GM15510 (cell line): Measurements from ENCODE around the gene DPP8.

Experiments used
- POLR2A ChIP-seq: IDR thresholded peaks from 3 replicates; pipeline ENCODE4 v1.6.1; 2011; ENCODE audit warnings: borderline replicate concordance; ENCODE audit not compliant: insufficient read length; ENCODE audit errors: extremely low read depth

The DPP8 gene

GRCh38 chr15:65468229-65468909 lies 49.1 kb downstream of the DPP8 start:
- TF ChIP-seq POLR2A: no peak

DNA sequence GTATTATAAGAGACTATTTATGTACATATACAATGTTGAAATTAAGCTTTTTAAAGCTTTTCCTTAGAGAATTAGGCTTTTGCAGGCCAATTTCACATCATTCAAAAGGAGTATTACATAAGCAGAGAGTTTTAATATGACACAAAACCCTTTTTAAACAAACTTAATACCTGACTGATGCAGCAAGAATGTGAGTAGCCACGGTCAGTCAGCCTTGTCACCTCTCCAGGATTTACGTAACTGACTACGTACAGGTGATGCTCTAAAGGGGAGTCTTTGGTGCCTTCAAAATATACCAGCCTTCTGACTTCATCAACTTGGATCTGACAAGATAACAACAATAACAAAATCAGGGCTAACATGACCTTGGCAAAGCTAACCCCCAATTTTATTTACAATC lies 50.6 kb downstream of the DPP8 start:
- no peak for TF ChIP-seq POLR2A

DNA sequence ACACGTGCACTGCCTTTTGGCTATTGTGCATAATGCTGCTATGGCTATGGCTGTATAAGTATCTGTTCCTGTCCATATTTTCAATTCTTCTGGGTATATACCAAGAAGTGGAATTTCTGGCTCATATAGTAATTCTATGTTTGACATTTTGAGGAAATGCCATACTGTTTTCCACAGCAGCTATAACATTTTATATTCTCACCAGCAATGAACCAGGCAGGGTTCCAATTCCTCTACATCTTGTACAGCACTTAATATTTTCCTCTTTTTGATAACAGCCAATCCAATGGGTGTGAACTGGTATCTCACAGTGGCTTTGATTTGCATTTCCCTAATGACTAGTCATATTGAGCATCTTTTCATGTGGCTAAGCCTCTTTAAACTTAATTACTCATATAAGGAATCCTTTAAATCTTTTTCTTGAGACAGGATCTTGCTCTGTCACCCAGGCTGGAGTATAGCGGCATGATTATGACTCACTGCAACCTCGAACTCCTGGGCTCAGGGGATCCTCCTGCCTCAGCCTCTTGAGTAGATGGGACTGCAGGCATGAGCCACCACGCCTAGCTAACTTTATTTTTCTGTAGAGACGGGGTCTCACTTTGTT lies 56.6 kb downstream of the DPP8 start:
- no peak for TF ChIP-seq POLR2A

DNA sequence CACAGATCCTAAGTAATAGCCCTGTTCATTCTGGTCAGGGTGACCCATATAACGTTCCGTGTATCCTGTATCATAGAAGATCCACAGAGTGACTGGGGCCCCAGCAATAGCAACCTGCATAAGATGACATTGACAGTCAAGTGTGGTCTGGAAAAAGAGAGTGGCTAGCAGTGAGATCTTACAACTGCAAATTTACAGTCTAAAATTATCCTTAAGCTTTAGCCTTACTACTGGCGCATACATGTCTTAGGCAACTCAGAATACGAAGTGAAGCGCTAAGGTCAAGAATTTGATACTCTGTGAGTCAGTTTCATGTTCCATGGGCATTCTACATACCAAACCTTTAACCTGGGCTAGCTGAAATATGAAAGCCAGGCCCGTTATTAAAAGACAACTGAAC lies 65.5 kb downstream of the DPP8 start:
- no peak for TF ChIP-seq POLR2A

DNA sequence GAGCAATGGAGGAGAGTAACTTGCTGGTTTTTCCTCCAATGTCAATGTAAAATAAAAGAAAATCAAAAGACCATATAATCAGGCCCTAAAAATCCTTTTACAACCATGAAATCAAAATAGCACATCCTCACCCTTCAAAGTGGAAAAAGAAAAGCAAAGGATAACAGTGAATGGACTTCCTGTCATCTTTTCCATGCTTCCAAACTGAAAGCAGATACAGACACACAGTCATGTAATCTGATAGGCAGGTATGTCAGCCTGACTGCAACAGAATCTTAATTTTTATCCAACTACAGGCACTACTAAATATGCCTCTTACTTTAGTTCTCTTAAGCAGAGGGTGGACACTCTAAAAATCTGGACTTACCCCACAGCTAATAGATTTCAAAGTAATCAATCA lies 66.9 kb downstream of the DPP8 start:
- no peak for TF ChIP-seq POLR2A

- no peak for TF ChIP-seq POLR2A
These were observed 70.3 kb downstream of the DPP8 start for GRCh38 chr15:65447145-65447544.

DNA sequence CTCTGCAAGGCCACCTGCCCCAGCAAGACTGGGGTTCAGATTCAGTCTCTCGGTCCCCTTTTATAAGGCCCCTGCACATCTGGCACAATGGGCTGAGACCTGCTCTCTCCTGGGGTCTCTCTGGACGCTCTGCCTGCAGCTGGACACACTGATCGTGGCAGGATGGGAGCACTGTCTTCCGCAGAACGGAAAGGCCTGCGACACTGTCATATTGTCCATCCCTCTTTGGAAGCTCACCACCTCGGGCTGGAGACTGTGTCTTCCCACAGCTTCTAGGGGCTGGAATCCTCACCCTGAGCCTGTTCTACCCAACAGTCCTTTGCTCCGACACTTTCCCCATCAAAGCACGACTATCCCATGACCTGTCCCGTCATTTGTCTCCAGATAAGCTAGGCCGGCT lies 83.3 kb downstream of the DPP8 start:
- TF ChIP-seq POLR2A: no peak

- TF ChIP-seq POLR2A: no peak
These were observed 85.8 kb downstream of the DPP8 start for GRCh38 chr15:65431731-65432130.

- TF ChIP-seq POLR2A: no peak
These were observed 91.2 kb downstream of the DPP8 start for GRCh38 chr15:65426216-65426853.

GRCh38 chr15:65424683-65425082 lies 92.8 kb downstream of the DPP8 start:
- TF ChIP-seq POLR2A: no peak

- TF ChIP-seq POLR2A: no peak
These were observed 93.4 kb downstream of the DPP8 start for GRCh38 chr15:65423976-65424679.

DNA sequence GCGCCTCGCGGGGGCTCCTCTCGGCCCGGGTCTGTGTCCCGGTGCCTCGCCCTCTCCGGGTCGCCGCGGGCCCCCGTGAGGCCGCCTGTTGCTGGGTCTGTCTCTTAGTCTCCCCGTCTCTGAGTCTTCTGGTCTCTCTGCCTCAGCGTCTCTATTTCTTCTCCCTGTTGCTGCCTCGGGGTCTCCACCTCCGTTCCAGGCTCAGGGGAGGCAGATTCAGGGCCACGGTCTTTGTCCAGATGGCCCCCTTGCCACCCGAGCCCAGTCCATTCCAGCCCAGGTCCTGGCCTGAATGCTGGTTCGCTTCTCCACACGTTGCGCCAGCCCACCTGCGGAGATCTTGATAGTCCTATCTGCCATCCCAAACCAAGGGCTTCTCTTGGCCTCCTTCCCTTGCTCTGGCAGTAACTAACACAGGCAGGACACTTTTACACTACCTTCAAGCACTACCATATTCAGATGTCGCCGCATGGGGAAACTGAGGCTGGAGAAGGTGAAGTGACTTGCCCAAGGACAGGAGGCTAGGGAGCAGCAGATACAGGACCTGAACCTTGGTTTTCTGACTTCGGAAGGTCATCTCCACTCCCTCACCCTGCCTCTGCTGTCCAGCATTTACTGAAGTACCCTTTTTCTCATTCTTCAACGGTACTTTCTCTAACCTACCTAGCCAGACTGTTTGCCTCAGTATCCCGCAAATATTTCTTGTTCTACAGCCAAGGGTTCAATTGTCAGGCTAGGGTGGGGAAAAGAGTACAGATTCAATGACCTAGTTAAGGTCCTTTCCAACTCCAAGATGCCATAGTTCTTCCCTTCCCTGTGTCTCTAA lies 94.1 kb downstream of the DPP8 start:
- TF ChIP-seq POLR2A: no peak

GRCh38 chr15:65421360-65422215 lies 95.9 kb downstream of the DPP8 start:
- TF ChIP-seq POLR2A: no peak

- TF ChIP-seq POLR2A: no peak
These were observed 96.5 kb downstream of the DPP8 start for GRCh38 chr15:65420975-65421359.
